Measurements from ENCODE around the gene PLSCR1. TPM values are rescaled to one million over a fixed set of nuclear protein-coding genes. Genes with fewer than 3 reads are reported as not detected.

The PLSCR1 gene
- total and polyA plus RNA-seq, 9 of the 15 experiments (the other 6 are each of a cell fraction or from before 2014, with no cell fraction given), result 40.6 to 122 (median 69.1) TPM

GRCh38 chr3:146507331-146508120 is 36.9 kb downstream of the PLSCR1 start (continued):
- TF ChIP-seq RFX7 (CRISPR knock-in tag; IDR thresholded peaks at IDR 0.05) (no peak), NCOA4 (IDR thresholded peaks at IDR 0.05; ENCODE audit: partially characterized antibody) (no peak), DNMT1 (IDR thresholded peaks at IDR 0.05) (no peak), SETDB1 (IDR thresholded peaks at IDR 0.05; ENCODE audit: low read length) (no peak), E2F8 (IDR thresholded peaks at IDR 0.05; ENCODE audit: low read depth, partially characterized antibody) (no peak), ZNF75A (CRISPR knock-in tag; IDR thresholded peaks at IDR 0.05) (no peak), CBFA2T2 (conservative IDR thresholded peaks at IDR 0.05) (peak; percentile 34; the same call in 1 of the 2 replicates), RBBP5 (IDR thresholded peaks at IDR 0.05; ENCODE audit: borderline replicate concordance, insufficient read depth, low read length, poor library complexity, severe bottlenecking) (no peak), CSDE1 (IDR thresholded peaks at IDR 0.05) (no peak), XRCC5 (IDR thresholded peaks at IDR 0.05; ENCODE audit: low read depth, low read length) (no peak), NCOA1 (IDR thresholded peaks at IDR 0.05; ENCODE audit: low read depth) (no peak), ATF1 (CRISPR knock-in tag; IDR thresholded peaks at IDR 0.05) (no peak), ATF1 (tag; IDR thresholded peaks at IDR 0.05) (no peak), FOSL1 (tag; conservative IDR thresholded peaks at IDR 0.05) (no peak), ZNF274 (IDR thresholded peaks at IDR 0.05; ENCODE audit: borderline replicate concordance, low read depth, low read length) (no peak), ZNF507 (tag; conservative IDR thresholded peaks at IDR 0.05) (no peak), RUNX1 (IDR thresholded peaks at IDR 0.05; ENCODE audit: low read depth) (no peak), LEF1 (IDR thresholded peaks at IDR 0.05) (peak; percentile 9; the same call in 1 of the 2 replicates), FOS (IDR thresholded peaks at IDR 0.05; ENCODE audit: extremely low read depth, insufficient read length) (no peak), ZKSCAN3 (CRISPR knock-in tag; IDR thresholded peaks at IDR 0.05) (no peak), ZFP36 (IDR thresholded peaks at IDR 0.05; ENCODE audit: low read depth, low read length, partially characterized antibody) (no peak), CTBP1 (IDR thresholded peaks at IDR 0.05; ENCODE audit: borderline replicate concordance) (0 out of 2 replicates have a peak, but pooled peaks have one; percentile 40), SNAPC5 (CRISPR knock-in tag; IDR thresholded peaks at IDR 0.05) (no peak), SMAD4 (CRISPR knock-in tag; conservative IDR thresholded peaks at IDR 0.05) (peak; percentile 63), PBX2 (CRISPR knock-in tag; IDR thresholded peaks at IDR 0.05; ENCODE audit: low read depth) (no peak), PBX2 (tag; conservative IDR thresholded peaks at IDR 0.05; ENCODE audit: low read depth) (0 out of 2 replicates have a peak, but pooled peaks have one; percentile 27), HDAC1 (IDR thresholded peaks at IDR 0.05) (no peak)

All from K562 (cell line).